ENCODE data around the gene DEFB124.
"Not testable (repeated sequence)": the region's sequence is repeated elsewhere in the genome, so short reads cannot be mapped to it uniquely, and the experiment has no call there.

Gene DEFB124

DNA sequence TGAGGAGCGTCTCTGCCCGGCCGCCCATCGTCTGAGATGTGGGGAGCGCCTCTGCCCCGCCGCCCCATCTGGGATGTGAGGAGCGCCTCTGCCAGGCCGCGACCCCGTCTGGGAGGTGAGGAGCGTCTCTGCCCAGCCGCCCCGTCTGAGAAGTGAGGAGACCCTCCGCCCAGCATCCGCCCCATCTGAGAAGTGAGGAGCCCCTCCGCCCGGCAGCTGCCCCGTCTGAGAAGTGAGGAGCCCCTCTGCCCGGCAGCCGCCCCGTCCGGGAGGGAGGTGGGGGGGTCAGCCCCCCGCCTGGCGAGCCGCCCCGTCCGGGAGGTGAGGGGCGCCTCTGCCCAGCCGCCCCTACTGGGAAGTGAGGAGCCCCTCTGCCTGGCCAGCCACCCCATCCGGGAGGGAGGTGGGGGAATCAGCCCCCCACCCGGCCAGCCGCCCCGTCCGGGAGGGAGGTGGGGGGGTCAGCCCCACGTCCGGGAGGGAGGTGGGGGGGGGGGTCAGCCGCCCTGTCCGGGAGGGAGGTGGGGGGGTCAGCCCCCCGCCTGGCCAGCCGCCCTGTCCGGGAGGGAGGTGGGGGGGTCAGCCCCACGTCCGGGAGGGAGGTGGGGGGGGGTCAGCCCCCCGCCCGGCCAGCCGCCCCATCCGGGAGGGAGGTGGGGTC, 47.9 kb downstream of the DEFB124 start:
- 100% methylated on average over 3 of the region's 48 CpGs for WGBS (ENCODE audit: insufficient coverage)

DNA sequence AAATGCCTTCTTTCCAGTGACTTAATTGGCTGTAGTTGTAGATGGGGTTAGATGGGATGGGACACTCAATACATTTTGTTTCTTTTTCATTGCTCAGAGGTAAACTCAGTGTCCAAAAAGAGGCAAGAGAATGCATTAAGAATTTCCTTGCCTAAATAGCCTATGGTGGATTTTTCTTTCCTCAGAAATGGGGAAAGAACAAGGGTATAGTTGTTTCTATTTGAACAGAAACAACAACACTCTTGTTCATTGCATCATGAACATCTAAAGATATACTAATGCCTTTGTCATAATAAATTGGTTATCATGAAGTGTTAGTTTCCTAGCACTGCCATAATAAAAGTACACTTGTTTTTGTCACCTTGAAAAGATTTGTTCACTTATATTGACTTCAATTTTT, 49.1 kb downstream of the DEFB124 start:
- Histone ChIP-seq H3K27me3 (replicated peaks in 2 of 5; ENCODE audit: control insufficient read depth in 4 of 5, insufficient read depth in 5 of 5, low read length in 4 of 5) (peaks cover 0 to 14% (median 3%) of the 10 kb centered on the region in 5 experiments), H3K36me3 (ENCODE audit: control insufficient read depth in 4 of 4, insufficient read depth in 4 of 4, low read length in 3 of 4) (no peaks in the 10 kb centered on the region), H3K4me1 (ENCODE audit: control extremely low read depth in 1 of 4, control insufficient read depth in 4 of 4, insufficient read depth in 4 of 4, low read length in 3 of 4) (no peaks in the 10 kb centered on the region), H3K4me3 (ENCODE audit: control insufficient read depth in 1 of 7, extremely low read depth in 1 of 7, insufficient read depth in 4 of 7, low read depth in 2 of 7, low read length in 6 of 7) (no peak overlapping the region), H3K27ac (ENCODE audit: insufficient read depth in 1 of 2, low read depth in 1 of 2, low read length in 2 of 2, poor library complexity in 1 of 2, severe bottlenecking in 2 of 2) (no peak overlapping the region), H3K9me3 (ENCODE audit: control extremely low read depth in 1 of 5, control insufficient read depth in 4 of 5, insufficient read depth in 2 of 5, low read depth in 1 of 5, low read length in 4 of 5) (no peaks in the 10 kb centered on the region)
- ChIA-PET CTCF (no interaction called here), POLR2A (no interaction called here)
- no peak for DNase-seq

More for the DNA sequence above, 47.9 kb downstream of the DEFB124 start:
- H3K36me3 ChIP-seq (ENCODE audit: control insufficient read depth in 4 of 4, insufficient read depth in 4 of 4, low read length in 3 of 4); CTCF ChIA-PET; H3K4me1 ChIP-seq (ENCODE audit: control extremely low read depth in 1 of 4, control insufficient read depth in 4 of 4, insufficient read depth in 4 of 4, low read length in 3 of 4); H3K9me3 ChIP-seq (ENCODE audit: control extremely low read depth in 1 of 5, control insufficient read depth in 4 of 5, insufficient read depth in 2 of 5, low read depth in 1 of 5, low read length in 4 of 5); H3K27ac ChIP-seq (ENCODE audit: insufficient read depth in 1 of 2, low read depth in 1 of 2, low read length in 2 of 2, poor library complexity in 1 of 2, severe bottlenecking in 2 of 2); DNase-seq; H3K4me3 ChIP-seq (ENCODE audit: control insufficient read depth in 1 of 7, extremely low read depth in 1 of 7, insufficient read depth in 4 of 7, low read depth in 2 of 7, low read length in 6 of 7); POLR2A ChIA-PET: not testable (repeated sequence)
- peaks cover 0 to 14% (median 3%) of the 10 kb centered on the region in 5 experiments for H3K27me3 ChIP-seq (replicated peaks in 2 of 5; ENCODE audit: control insufficient read depth in 4 of 5, insufficient read depth in 5 of 5, low read length in 4 of 5)

DNA sequence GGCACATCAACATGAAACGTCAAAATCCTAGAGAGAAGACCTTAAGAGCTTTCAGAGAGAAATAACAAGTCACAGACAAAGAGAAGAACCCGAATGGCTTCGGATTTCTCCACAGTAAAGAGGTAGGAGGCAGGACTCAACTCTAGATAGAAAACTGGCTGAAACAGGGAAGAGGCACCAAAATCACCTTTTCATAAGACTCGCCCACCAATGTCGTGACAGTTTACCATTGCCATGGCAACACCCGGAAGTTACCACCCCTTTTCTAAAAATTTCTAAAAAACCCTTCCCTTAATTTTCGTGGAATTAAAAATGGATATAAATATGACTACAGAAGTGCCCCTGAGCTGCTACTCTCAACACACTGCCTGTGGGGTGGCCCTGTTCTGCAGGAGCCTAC, 56.6 kb downstream of the DEFB124 start:
- ChIA-PET POLR2A (no interaction called here), CTCF (no interaction called here)
- no peak overlapping the region for H3K27ac ChIP-seq (ENCODE audit: insufficient read depth in 1 of 2, low read depth in 1 of 2, low read length in 2 of 2, poor library complexity in 1 of 2, severe bottlenecking in 2 of 2)
- DNase-seq: no peak
- H3K9me3 ChIP-seq (ENCODE audit: control extremely low read depth in 1 of 5, control insufficient read depth in 4 of 5, insufficient read depth in 2 of 5, low read depth in 1 of 5, low read length in 4 of 5): no peaks in the 10 kb centered on the region
- H3K36me3 ChIP-seq (ENCODE audit: control insufficient read depth in 4 of 4, insufficient read depth in 4 of 4, low read length in 3 of 4): no peaks in the 10 kb centered on the region
- H3K4me1 ChIP-seq (ENCODE audit: control extremely low read depth in 1 of 4, control insufficient read depth in 4 of 4, insufficient read depth in 4 of 4, low read length in 3 of 4): no peaks in the 10 kb centered on the region
- no peak overlapping the region for H3K4me3 ChIP-seq (ENCODE audit: control insufficient read depth in 1 of 7, extremely low read depth in 1 of 7, insufficient read depth in 4 of 7, low read depth in 2 of 7, low read length in 6 of 7)
- H3K27me3 ChIP-seq (replicated peaks in 2 of 5; ENCODE audit: control insufficient read depth in 4 of 5, insufficient read depth in 5 of 5, low read length in 4 of 5): peaks cover 0 to 9% (median 3%) of the 10 kb centered on the region in 5 experiments
- 95% methylated on average over 3 of the region's 7 CpGs for WGBS (ENCODE audit: insufficient coverage)

DNA sequence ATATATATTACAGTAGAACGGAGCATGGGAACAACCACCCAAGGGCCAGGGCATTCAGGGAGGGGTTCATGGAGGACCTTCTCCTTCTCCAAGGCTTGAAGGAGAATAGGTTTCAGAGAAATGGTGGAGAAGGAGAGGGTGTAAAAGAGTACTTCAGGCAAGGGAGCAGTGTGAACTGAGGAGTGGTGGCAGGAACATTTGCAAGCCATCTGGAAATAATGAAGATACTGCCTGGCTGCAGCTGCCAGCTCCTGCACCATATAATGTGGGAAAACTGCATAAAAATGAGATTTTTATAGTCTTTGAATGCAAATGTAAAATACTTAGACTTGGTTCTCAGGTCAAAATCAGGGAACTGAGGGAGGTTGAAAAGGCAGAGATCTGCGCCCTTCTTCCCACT, 59.3 kb downstream of the DEFB124 start:
- ChIA-PET POLR2A (no interaction called here), CTCF (no interaction called here)
- Histone ChIP-seq H3K27ac (ENCODE audit: insufficient read depth in 1 of 2, low read depth in 1 of 2, low read length in 2 of 2, poor library complexity in 1 of 2, severe bottlenecking in 2 of 2) (no peak overlapping the region), H3K36me3 (ENCODE audit: control insufficient read depth in 4 of 4, insufficient read depth in 4 of 4, low read length in 3 of 4) (no peaks in the 10 kb centered on the region), H3K4me1 (ENCODE audit: control extremely low read depth in 1 of 4, control insufficient read depth in 4 of 4, insufficient read depth in 4 of 4, low read length in 3 of 4) (no peaks in the 10 kb centered on the region), H3K27me3 (replicated peaks in 2 of 5; ENCODE audit: control insufficient read depth in 4 of 5, insufficient read depth in 5 of 5, low read length in 4 of 5) (peaks cover 0 to 5% (median 2%) of the 10 kb centered on the region in 5 experiments), H3K9me3 (ENCODE audit: control extremely low read depth in 1 of 5, control insufficient read depth in 4 of 5, insufficient read depth in 2 of 5, low read depth in 1 of 5, low read length in 4 of 5) (no peaks in the 10 kb centered on the region), H3K4me3 (ENCODE audit: control insufficient read depth in 1 of 7, extremely low read depth in 1 of 7, insufficient read depth in 4 of 7, low read depth in 2 of 7, low read length in 6 of 7) (no peak overlapping the region)
- no peak for DNase-seq
- no CpG with 5 or more reads among the region's 2 CpGs for WGBS (ENCODE audit: insufficient coverage)

All from common myeloid progenitor, CD34-positive (primary cell).